ENCODE results near the gene BLNK.

The BLNK gene

DNA sequence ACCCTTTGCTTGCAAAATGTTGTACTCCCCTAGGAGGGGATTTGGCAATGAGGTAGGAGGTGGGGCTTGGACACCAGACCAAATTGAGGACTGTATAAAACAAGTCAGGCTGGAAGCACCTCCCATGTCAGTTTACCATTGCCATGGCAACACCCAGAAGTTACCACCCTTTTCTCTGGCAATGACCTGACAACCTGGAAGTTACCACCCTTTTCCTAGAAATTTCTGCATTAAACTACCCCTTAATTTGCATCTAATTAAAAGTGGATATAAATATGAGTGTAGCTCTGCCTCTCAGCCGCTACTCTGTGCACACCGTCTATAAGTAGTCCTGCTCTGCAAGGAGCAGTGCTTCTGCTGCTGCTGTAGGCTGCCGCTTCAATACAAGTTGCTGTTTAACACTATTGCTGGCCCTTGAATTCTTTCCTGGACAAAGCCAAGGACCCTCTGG, 7.8 kb upstream of the BLNK start:
- TF ChIP-seq, protein P1, sequence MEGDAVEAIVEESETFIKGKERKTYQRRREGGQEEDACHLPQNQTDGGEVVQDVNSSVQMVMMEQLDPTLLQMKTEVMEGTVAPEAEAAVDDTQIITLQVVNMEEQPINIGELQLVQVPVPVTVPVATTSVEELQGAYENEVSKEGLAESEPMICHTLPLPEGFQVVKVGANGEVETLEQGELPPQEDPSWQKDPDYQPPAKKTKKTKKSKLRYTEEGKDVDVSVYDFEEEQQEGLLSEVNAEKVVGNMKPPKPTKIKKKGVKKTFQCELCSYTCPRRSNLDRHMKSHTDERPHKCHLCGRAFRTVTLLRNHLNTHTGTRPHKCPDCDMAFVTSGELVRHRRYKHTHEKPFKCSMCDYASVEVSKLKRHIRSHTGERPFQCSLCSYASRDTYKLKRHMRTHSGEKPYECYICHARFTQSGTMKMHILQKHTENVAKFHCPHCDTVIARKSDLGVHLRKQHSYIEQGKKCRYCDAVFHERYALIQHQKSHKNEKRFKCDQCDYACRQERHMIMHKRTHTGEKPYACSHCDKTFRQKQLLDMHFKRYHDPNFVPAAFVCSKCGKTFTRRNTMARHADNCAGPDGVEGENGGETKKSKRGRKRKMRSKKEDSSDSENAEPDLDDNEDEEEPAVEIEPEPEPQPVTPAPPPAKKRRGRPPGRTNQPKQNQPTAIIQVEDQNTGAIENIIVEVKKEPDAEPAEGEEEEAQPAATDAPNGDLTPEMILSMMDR (conservative IDR thresholded peaks at IDR 0.05; ENCODE audit: low read depth, low read length) = no peak
- H3K4me3 ChIP-seq (ENCODE audit: low read length) = no peak overlapping the region
- DNase-seq (ENCODE audit: low read depth) = no peak

DNA sequence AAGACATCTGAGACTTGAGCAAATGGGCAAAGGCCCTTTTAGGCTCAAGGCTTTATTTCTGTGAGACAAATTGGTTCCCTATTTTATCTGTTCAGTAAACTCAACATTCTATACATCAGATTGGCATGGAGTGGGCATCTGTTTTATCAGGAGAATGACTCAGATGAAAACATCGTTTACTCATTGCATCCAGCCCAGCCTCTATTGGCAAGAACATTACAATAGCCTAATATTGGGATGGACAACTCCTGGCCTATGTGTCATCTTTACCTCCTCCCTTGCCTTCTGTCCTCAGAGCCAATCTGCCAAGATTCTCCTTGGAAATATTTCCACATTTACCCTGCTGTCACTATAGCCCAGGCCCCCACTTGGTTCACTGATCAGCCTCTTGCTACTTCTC, 5.5 kb upstream of the BLNK start:
- TF ChIP-seq, protein P1 (conservative IDR thresholded peaks at IDR 0.05; ENCODE audit: low read depth, low read length) = no peak

DNA sequence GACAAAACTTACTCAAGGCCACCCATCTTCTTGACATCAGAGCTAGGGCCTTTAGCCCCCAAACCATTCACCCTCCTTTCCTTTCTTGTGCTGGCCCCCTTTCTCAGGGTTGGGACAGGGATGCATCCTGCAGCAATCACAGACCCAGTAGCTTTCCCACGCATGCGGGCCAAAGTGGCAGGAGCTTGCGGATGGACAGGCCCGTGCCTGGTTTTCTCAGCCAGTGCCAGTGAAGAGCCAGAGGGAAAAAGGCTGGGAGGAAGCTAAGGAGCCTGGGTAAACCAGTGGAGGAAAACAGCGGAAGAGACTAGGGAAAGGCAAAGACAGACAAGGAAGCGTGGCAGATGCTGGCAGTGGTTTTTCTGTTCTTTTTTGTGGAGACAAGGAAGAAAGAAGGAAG, 5.1 kb upstream of the BLNK start:
- TF ChIP-seq, protein P1 (conservative IDR thresholded peaks at IDR 0.05; ENCODE audit: low read depth, low read length) = no peak
- no peak for DNase-seq (ENCODE audit: low read depth)
- H3K4me3 ChIP-seq (ENCODE audit: low read length) = no peak overlapping the region

More for the DNA sequence above, 5.5 kb upstream of the BLNK start:
- H3K4me3 ChIP-seq (ENCODE audit: low read length) = no peak overlapping the region
- DNase-seq (ENCODE audit: low read depth) = no peak

DNA sequence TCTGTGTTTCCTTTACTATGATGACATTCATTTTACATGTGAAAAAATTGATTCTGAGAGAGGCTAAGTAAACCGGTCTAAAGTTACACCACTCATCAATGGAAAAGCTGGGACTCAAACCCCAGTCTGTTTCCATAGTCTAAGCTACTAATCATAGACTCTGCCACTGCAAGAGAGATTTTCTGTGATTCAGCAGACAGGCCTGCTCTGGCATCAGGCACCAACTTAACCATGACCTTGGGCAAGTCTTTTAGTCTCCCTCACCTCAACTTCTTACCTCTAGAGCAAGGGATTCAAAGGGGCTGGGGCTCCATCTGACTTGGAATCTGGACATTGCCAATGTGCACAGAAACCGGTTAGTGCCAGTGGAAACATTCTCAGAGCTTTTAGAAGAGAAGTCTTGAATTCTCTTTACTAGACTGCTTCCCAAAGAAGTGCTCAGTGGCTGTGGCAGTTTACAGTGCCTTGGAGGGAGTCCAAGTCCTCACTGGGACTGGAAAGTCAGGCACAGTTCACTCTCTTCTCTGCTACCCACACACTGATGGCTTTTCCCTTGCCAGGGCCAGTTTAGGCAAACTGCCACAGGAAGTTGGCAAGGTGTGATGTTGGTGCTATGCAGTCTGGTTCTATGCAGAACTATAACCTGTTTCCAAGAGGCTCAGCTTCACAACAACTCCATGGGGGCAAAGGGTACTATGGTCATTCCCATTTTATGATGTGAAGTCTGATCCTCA, 4.5 kb upstream of the BLNK start:
- no peak for DNase-seq (ENCODE audit: low read depth)
- no peak overlapping the region for H3K4me3 ChIP-seq (ENCODE audit: low read length)
- TF ChIP-seq, protein P1 (conservative IDR thresholded peaks at IDR 0.05; ENCODE audit: low read depth, low read length) = no peak

DNA sequence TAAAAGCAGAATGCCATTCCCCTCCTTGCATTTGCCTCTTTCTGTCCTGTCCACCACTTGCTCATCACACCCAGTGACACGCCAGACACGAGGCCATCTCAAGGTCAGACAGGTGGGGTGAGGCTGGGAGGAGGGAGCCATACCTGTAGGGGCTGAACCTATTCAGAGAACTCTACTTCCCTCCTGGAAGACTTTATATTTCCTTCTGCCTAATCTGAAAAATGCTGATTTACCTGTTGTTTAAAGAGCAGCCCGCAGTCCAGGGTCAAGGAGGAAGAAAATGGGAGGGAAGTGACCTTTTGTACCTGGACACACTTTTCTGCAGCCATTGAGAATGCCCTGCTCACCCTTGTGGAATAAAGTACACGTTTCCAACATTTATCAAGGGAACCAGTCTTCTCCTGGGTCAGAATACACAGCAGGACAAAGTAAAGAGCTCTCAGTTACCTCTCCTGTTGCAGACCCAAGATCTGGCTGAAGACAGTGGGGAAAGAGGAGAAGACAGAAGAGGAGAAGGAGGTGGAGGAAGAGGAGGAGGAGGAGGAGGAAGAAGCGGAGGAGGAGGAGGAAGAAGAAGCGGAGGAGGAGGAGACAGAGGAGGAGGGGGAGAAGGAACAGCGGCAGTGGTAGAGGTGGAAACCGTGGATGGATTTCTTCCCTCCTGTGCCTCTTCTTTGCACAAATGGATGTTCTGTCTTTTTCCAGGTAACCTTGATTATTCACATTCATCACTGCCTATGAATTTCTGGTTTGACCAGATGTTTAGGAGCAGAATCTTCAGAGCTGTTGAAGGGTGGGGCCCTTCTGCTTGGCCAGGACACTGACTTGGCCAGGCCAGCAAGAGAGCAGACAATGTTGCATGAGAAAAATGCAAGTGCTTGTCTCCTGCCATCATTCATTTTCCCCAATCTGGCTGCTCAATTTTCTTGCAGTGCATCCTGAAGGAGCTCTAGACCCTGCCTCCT, 1.2 kb upstream of the BLNK start:
- DNase-seq (ENCODE audit: low read depth) = no peak
- TF ChIP-seq, protein P1 (conservative IDR thresholded peaks at IDR 0.05; ENCODE audit: low read depth, low read length) = no peak
- H3K4me3 ChIP-seq (ENCODE audit: low read length) = no peak overlapping the region

DNA sequence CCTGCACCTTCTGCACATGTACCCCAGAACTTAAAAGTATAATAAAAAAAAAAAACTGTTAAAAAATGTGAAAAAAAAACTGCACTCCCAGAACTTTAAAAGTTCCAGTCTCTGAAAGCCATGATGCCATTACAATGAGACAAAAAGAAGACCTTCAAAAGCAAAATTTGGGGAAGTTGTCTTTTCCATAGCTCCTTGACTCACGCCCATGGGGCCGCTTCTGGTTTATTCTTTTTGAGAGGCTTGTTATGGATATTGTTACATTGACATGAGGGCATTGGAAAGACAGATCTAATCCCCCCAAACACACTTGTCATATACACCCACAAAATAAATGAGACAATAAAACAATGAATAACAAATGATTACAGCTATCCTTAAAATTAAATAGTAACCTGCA, 798 bp downstream of the BLNK start:
- TF ChIP-seq, protein P1 (conservative IDR thresholded peaks at IDR 0.05; ENCODE audit: low read depth, low read length) = no peak
- DNase-seq (ENCODE audit: low read depth) = no peak
- no peak overlapping the region for H3K4me3 ChIP-seq (ENCODE audit: low read length)

Data from retinal pigment epithelial cell (primary cell).